GM23338 (cell line): ENCODE data around the gene FAM89A. TPM values are rescaled to one million over a fixed set of nuclear protein-coding genes. Genes with fewer than 3 reads are reported as not detected.
"Not testable (repeated sequence)": the region's sequence is repeated elsewhere in the genome, so short reads cannot be mapped to it uniquely, and the experiment has no call there.

ENCODE experiments used
- ATAC-seq: fragments of 200-7000 bp; cut with Tn5 transposase; 3 replicates; pipeline ENCODE4 v1.9.1; 2020
- DNase-seq: peaks from one replicate; pipeline ENCODE4 v3.0.0-alpha.2; 2015; ENCODE audit warnings: low spot score
- H2AFZ ChIP-seq: fragments of 200-600 bp; sonication (generic); 2 replicates; pipeline ENCODE4 v1.8.0; 2016; ENCODE audit warnings: antibody characterized with exemption, mild to moderate bottlenecking, moderate library complexity
- H3F3A ChIP-seq: fragments of 200-600 bp; sonication (generic); replicated peaks from 2 replicates; pipeline ENCODE4 v1.8.0; 2017; ENCODE audit warnings: antibody characterized with exemption, mixed run types, low read depth
- H3K27ac ChIP-seq: fragments of 200-600 bp; sonication (generic); 2 replicates; pipeline ENCODE4 v1.6.1; 2016; ENCODE audit warnings: low read depth
- H3K27me3 ChIP-seq: fragments of 200-600 bp; sonication (generic); 2 replicates; pipeline ENCODE4 v1.8.0; 2016; ENCODE audit warnings: mild to moderate bottlenecking, mixed run types, moderate library complexity; ENCODE audit not compliant: insufficient read depth
- H3K36me3 ChIP-seq: fragments of 200-600 bp; sonication (generic); 2 replicates; pipeline ENCODE4 v1.8.0; 2016; ENCODE audit warnings: mild to moderate bottlenecking; ENCODE audit not compliant: insufficient read depth
- H3K4me1 ChIP-seq: fragments of 200-600 bp; sonication (generic); 2 replicates; pipeline ENCODE4 v1.8.0; 2016; ENCODE audit warnings: mild to moderate bottlenecking, moderate library complexity; ENCODE audit not compliant: insufficient read depth
- H3K4me2 ChIP-seq: fragments of 200-600 bp; sonication (generic); 2 replicates; pipeline ENCODE4 v1.7.1; 2017; ENCODE audit warnings: mixed run types
- H3K4me3 ChIP-seq: fragments of 200-600 bp; sonication (generic); 2 replicates; pipeline ENCODE4 v1.6.1; 2016; ENCODE audit warnings: mixed run types
- H3K79me2 ChIP-seq: fragments of 200-600 bp; sonication (generic); replicated peaks from 2 replicates; pipeline ENCODE4 v1.8.0; 2017; ENCODE audit warnings: mild to moderate bottlenecking; ENCODE audit not compliant: insufficient read depth
- H3K9me2 ChIP-seq: fragments of 200-600 bp; sonication (generic); 2 replicates; pipeline ENCODE4 v1.8.0; 2017; ENCODE audit not compliant: insufficient read depth
- H4K20me1 ChIP-seq: fragments of 200-600 bp; sonication (generic); replicated peaks from 2 replicates; pipeline ENCODE4 v1.8.0; 2017; ENCODE audit warnings: mild to moderate bottlenecking; ENCODE audit not compliant: insufficient read depth
- H3K27ac Mint-ChIP-seq: 2 replicates; pipeline ENCODE4 v1.8.0; 2020; ENCODE audit warnings: inconsistent platforms, mild to moderate bottlenecking, moderate library complexity, mixed read lengths
- H3K27me3 Mint-ChIP-seq: 3 replicates; pipeline ENCODE4 v1.8.0; 2022; ENCODE audit warnings: low read depth, mild to moderate bottlenecking, moderate library complexity, mixed read lengths, inconsistent platforms; ENCODE audit not compliant: insufficient read depth, poor library complexity
- H3K36me3 Mint-ChIP-seq: 3 replicates; pipeline ENCODE4 v1.8.0; 2021; ENCODE audit warnings: low read depth, mild to moderate bottlenecking, inconsistent platforms, moderate library complexity, mixed read lengths
- H3K4me1 Mint-ChIP-seq: 3 replicates; pipeline ENCODE4 v1.8.0; 2020; ENCODE audit warnings: mild to moderate bottlenecking, inconsistent platforms, mixed read lengths
- H3K4me3 Mint-ChIP-seq: 3 replicates; pipeline ENCODE4 v1.8.0; 2021; ENCODE audit warnings: moderate library complexity, mild to moderate bottlenecking, inconsistent platforms, mixed read lengths
- H3K9me3 Mint-ChIP-seq: 3 replicates; pipeline ENCODE4 v1.8.0; 2020; ENCODE audit warnings: moderate library complexity, mild to moderate bottlenecking, inconsistent platforms, mixed read lengths
- CREB1 ChIP-seq: fragments of 250-450 bp; sonication (Bioruptor Pico); IDR thresholded peaks from 2 replicates; pipeline ENCODE4 v1.5.0; 2020; ENCODE audit warnings: low read depth, mild to moderate bottlenecking, moderate library complexity
- EZH2 ChIP-seq: fragments of 200-600 bp; sonication (generic); IDR thresholded peaks from one replicate; pipeline ENCODE4 v1.8.0; 2017; ENCODE audit warnings: antibody characterized with exemption, mild to moderate bottlenecking, low read depth; ENCODE audit not compliant: unreplicated experiment
- NANOG ChIP-seq: IDR thresholded peaks from 2 replicates; pipeline ENCODE4 v1.6.1; 2016; ENCODE audit warnings: antibody characterized with exemption, borderline replicate concordance
- ZNF114 ChIP-seq: fragments of 250-450 bp; sonication (Bioruptor Pico); IDR thresholded peaks from 2 replicates; pipeline ENCODE4 v1.5.0; 2020; ENCODE audit warnings: mild to moderate bottlenecking, moderate library complexity
- ZNF331 ChIP-seq: fragments of 250-450 bp; sonication (Bioruptor Pico); IDR thresholded peaks from 2 replicates; pipeline ENCODE4 v1.5.0; 2020; ENCODE audit warnings: low read depth, mild to moderate bottlenecking, moderate library complexity
- polyA plus RNA-seq: library from polyadenylated mRNA; unstranded; fragments of >200 nt; fragmentation: Nextera tagmentation; extraction: Ambion mirVana; gene quantifications from 2 replicates; pipeline ENCODE4 v1.2.1, GENCODE V29; 2016
- total RNA-seq: library from RNA; depleted of rRNA; stranded (reverse); fragments of >200 nt; shearing (Covaris generic); gene quantifications from 2 replicates; pipeline ENCODE4 v1.2.3, GENCODE V29; 2014
- TF ChIP-seq, protein P1 (sequence below): fragments of 250-450 bp; sonication (Bioruptor Pico); IDR thresholded peaks from 2 replicates; pipeline ENCODE4 v1.5.0; 2020; ENCODE audit warnings: mild to moderate bottlenecking, moderate library complexity
- TF ChIP-seq, protein P2 (sequence below), 2 experiments: fragments of 200-600 bp in 1 of 2; sonication (generic) in 1 of 2; conservative IDR thresholded peaks; 2 replicates each; pipeline versions ENCODE4 v1.5.1 to v1.6.1; 2016 to 2017; ENCODE audit warnings: antibody characterized with exemption in 2 of 2, low read depth in 2 of 2, mild to moderate bottlenecking in 2 of 2, moderate library complexity in 1 of 2
- TF ChIP-seq, protein P3 (sequence below): IDR thresholded peaks from 2 replicates; pipeline ENCODE4 v1.6.1; 2016; ENCODE audit warnings: antibody characterized with exemption

The FAM89A gene
- total and polyA plus RNA-seq, 2 experiments from 2014 or later: 3.2 to 3.8 TPM

DNA sequence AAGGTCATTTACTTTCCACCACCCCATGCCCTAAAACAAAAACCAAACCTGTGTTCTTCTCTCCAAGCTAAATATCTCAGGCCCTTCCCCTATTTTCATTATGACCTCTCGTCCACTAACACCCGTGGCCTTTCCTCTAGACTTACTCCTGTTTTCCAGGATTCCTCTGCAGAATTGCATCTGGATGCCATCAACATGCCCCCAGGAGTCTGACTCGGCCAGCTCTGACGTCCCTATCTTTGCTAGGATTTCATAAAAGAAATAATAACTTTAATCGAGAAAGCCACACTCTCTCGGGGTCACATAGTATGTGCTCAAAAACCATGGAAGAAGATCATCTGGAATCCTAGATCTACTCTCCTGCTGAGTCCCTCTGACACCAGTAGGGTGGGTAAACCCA lies 13.5 kb downstream of the FAM89A start (continued):
- TF ChIP-seq, protein P1, sequence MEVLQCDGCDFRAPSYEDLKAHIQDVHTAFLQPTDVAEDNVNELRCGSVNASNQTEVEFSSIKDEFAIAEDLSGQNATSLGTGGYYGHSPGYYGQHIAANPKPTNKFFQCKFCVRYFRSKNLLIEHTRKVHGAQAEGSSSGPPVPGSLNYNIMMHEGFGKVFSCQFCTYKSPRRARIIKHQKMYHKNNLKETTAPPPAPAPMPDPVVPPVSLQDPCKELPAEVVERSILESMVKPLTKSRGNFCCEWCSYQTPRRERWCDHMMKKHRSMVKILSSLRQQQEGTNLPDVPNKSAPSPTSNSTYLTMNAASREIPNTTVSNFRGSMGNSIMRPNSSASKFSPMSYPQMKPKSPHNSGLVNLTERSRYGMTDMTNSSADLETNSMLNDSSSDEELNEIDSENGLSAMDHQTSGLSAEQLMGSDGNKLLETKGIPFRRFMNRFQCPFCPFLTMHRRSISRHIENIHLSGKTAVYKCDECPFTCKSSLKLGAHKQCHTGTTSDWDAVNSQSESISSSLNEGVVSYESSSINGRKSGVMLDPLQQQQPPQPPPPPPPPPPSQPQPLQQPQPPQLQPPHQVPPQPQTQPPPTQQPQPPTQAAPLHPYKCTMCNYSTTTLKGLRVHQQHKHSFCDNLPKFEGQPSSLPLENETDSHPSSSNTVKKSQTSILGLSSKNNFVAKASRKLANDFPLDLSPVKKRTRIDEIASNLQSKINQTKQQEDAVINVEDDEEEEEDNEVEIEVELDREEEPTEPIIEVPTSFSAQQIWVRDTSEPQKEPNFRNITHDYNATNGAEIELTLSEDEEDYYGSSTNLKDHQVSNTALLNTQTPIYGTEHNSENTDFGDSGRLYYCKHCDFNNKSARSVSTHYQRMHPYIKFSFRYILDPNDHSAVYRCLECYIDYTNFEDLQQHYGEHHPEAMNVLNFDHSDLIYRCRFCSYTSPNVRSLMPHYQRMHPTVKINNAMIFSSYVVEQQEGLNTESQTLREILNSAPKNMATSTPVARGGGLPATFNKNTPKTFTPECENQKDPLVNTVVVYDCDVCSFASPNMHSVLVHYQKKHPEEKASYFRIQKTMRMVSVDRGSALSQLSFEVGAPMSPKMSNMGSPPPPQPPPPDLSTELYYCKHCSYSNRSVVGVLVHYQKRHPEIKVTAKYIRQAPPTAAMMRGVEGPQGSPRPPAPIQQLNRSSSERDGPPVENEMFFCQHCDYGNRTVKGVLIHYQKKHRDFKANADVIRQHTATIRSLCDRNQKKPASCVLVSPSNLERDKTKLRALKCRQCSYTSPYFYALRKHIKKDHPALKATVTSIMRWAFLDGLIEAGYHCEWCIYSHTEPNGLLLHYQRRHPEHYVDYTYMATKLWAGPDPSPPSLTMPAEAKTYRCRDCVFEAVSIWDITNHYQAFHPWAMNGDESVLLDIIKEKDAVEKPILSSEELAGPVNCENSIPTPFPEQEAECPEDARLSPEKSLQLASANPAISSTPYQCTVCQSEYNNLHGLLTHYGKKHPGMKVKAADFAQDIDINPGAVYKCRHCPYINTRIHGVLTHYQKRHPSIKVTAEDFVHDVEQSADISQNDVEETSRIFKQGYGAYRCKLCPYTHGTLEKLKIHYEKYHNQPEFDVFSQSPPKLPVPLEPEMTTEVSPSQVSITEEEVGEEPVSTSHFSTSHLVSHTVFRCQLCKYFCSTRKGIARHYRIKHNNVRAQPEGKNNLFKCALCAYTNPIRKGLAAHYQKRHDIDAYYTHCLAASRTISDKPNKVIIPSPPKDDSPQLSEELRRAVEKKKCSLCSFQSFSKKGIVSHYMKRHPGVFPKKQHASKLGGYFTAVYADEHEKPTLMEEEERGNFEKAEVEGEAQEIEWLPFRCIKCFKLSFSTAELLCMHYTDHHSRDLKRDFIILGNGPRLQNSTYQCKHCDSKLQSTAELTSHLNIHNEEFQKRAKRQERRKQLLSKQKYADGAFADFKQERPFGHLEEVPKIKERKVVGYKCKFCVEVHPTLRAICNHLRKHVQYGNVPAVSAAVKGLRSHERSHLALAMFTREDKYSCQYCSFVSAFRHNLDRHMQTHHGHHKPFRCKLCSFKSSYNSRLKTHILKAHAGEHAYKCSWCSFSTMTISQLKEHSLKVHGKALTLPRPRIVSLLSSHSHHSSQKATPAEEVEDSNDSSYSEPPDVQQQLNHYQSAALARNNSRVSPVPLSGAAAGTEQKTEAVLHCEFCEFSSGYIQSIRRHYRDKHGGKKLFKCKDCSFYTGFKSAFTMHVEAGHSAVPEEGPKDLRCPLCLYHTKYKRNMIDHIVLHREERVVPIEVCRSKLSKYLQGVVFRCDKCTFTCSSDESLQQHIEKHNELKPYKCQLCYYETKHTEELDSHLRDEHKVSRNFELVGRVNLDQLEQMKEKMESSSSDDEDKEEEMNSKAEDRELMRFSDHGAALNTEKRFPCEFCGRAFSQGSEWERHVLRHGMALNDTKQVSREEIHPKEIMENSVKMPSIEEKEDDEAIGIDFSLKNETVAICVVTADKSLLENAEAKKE (CRISPR knock-in tag): no peak
- TF ChIP-seq ZNF114 (CRISPR knock-in tag) (no peak), CREB1 (CRISPR knock-in tag) (no peak)

DNA sequence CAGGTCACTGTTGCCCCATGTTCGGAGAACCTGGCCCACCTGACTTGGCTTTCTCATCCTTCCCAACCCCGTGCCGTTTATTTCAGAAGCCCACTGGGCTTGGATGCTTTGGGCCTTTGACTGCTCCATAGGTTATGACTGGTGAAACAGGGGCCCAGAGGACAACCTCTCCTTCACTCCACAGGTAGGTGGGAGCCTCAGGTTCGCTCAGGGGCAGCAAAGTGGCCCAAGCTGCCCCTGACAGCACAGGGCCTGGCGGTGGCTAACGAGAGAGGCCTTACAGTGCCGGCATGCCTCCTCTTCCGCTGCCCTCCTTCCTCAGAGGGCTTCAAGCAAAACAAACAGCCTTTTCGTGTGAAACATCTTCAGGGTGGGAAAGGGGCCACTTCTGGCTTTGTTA lies 16.9 kb downstream of the FAM89A start:
- no peaks in the 10 kb centered on the region for H3K79me2 ChIP-seq
- peaks cover 17% of the 10 kb centered on the region; the same call in 1 of the 2 replicates for H3K27me3 ChIP-seq
- Mint-ChIP-seq H3K36me3 (no peaks in the 10 kb centered on the region), H3K27me3 (peaks cover 21% of the 10 kb centered on the region), H3K9me3 (no peaks in the 10 kb centered on the region), H3K27ac (no peak overlapping the region), H3K4me1 (peaks cover 35% of the 10 kb centered on the region), H3K4me3 (no peak overlapping the region)
- peaks cover 17% of the 10 kb centered on the region for H3K4me1 ChIP-seq
- H3K4me2 ChIP-seq: no peak overlapping the region
- no peaks in the 10 kb centered on the region for H4K20me1 ChIP-seq
- no peaks in the 10 kb centered on the region for H3K36me3 ChIP-seq
- H3K9me2 ChIP-seq: 0 out of 2 replicates have a peak, but pooled peaks cover 6% of the 10 kb centered on the region
- no peaks in the 10 kb centered on the region for H3F3A ChIP-seq
- no peak overlapping the region for H3K27ac ChIP-seq
- TF ChIP-seq EZH2: no peak
- TF ChIP-seq CREB1 (CRISPR knock-in tag): no peak
- TF ChIP-seq NANOG: no peak
- TF ChIP-seq ZNF331: no peak
- TF ChIP-seq ZNF114 (CRISPR knock-in tag): no peak
- TF ChIP-seq, protein P2, sequence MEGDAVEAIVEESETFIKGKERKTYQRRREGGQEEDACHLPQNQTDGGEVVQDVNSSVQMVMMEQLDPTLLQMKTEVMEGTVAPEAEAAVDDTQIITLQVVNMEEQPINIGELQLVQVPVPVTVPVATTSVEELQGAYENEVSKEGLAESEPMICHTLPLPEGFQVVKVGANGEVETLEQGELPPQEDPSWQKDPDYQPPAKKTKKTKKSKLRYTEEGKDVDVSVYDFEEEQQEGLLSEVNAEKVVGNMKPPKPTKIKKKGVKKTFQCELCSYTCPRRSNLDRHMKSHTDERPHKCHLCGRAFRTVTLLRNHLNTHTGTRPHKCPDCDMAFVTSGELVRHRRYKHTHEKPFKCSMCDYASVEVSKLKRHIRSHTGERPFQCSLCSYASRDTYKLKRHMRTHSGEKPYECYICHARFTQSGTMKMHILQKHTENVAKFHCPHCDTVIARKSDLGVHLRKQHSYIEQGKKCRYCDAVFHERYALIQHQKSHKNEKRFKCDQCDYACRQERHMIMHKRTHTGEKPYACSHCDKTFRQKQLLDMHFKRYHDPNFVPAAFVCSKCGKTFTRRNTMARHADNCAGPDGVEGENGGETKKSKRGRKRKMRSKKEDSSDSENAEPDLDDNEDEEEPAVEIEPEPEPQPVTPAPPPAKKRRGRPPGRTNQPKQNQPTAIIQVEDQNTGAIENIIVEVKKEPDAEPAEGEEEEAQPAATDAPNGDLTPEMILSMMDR (conservative IDR thresholded peaks at IDR 0.05; ENCODE audit: low read depth in 2 of 2): no peak
- TF ChIP-seq, protein P3, sequence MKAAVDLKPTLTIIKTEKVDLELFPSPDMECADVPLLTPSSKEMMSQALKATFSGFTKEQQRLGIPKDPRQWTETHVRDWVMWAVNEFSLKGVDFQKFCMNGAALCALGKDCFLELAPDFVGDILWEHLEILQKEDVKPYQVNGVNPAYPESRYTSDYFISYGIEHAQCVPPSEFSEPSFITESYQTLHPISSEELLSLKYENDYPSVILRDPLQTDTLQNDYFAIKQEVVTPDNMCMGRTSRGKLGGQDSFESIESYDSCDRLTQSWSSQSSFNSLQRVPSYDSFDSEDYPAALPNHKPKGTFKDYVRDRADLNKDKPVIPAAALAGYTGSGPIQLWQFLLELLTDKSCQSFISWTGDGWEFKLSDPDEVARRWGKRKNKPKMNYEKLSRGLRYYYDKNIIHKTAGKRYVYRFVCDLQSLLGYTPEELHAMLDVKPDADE: no peak
- H3K4me3 ChIP-seq: no peak overlapping the region
- no peak overlapping the region for H2AFZ ChIP-seq
- ATAC-seq (no peak), DNase-seq (no peak)

DNA sequence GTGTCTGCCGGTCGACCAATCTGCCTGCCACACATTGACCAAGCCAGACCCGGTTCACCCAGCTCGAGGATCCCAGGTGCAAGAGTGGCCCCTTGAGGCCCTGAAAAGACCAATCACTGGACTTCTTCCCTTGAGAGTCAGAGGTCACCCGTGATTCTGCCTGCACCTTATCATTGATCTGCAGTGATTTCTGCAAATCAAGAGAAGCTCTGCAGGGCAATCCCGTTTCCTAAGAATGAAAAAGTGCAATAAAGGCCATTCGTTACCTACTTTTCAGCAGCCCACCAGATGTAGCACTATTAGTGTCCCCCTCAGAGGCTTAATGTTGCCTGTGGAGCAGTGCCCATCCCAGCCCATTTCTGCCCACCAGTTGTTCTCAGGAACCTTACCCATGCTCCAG lies 17.5 kb downstream of the FAM89A start:
- not testable (repeated sequence) for DNase-seq

More for the DNA sequence above, 17.5 kb downstream of the FAM89A start:
- H3K4me2 ChIP-seq, H3K4me3 Mint-ChIP-seq, H2AFZ ChIP-seq, H4K20me1 ChIP-seq, H3K27ac ChIP-seq, H3K4me3 ChIP-seq, H3K27ac Mint-ChIP-seq, H3K36me3 Mint-ChIP-seq, H3K79me2 ChIP-seq, H3F3A ChIP-seq, H3K9me3 Mint-ChIP-seq, ATAC-seq, H3K9me2 ChIP-seq, H3K36me3 ChIP-seq: not testable (repeated sequence)
- peaks cover 17% of the 10 kb centered on the region for H3K4me1 ChIP-seq
- Mint-ChIP-seq H3K27me3 (peaks cover 21% of the 10 kb centered on the region), H3K4me1 (peaks cover 33% of the 10 kb centered on the region)
- H3K27me3 ChIP-seq: peaks cover 17% of the 10 kb centered on the region; the same call in 1 of the 2 replicates
